AG09319 (cell line): ENCODE results near the gene TRIM38.

Experiments
- DNase-seq: peaks from one replicate; pipeline ENCODE4 v3.0.0-alpha.2; 2010; ENCODE audit warnings: low read depth; ENCODE audit errors: extremely low read depth
- CTCF ChIP-seq: IDR thresholded peaks from 2 replicates; pipeline ENCODE4 v1.5.1; 2011; ENCODE audit warnings: low read depth, mild to moderate bottlenecking, inconsistent platforms, low read length, moderate library complexity

Gene TRIM38

GRCh38 chr6:26030716-26031115 lies 68.1 kb downstream of the TRIM38 start:
- TF ChIP-seq CTCF, result no peak

DNA sequence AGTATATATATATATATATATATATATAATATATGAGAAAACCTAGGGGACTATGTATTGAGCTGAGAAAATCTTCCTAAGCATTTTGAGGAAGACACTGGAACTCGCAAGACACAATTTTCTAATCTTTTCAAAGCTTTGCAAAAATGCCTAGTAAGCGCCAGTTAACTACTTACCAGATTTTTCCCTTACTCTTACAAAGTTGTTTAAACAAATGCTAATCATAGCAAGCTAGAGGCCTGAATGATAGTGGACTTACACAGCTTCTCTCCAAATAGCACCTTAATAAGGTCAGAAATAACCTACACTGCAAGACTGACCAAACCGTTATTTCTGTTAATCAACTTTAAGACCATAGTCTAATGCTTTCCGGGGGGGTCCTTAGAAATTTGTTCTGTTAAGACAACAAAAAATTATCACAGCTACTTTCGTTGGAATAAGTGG lies 68.6 kb downstream of the TRIM38 start:
- TF ChIP-seq CTCF, result no peak
- DNase-seq, result no peak

More at GRCh38 chr6:26030716-26031115, 68.1 kb downstream of the TRIM38 start:
- no peak for DNase-seq

DNA sequence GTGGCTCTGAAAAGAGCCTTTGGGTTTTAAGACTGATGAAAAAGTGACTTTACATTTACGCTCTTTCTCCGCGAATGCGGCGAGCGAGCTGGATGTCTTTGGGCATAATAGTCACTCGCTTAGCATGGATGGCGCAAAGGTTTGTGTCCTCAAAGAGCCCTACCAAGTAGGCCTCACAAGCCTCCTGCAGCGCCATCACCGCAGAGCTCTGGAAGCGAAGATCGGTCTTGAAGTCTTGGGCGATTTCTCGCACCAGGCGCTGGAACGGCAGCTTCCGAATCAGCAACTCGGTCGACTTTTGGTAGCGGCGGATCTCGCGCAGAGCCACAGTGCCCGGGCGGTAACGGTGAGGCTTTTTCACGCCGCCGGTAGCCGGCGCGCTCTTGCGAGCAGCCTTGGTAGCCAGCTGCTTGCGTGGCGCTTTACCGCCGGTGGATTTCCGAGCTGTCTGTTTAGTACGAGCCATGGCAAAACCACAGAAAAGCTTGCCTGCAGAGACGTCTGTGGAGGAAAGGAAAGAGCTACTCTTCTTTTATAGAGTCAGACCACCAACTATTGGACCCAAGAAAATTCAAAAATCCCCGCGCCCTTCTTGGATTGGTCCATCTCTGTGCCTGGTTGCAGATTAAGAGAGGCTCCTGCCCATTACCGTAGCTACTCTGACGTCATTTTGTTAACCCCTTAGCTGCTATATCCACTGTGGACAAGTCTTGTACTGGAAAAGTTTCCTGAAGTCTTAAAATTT lies 69.2 kb downstream of the TRIM38 start:
- peak; percentile 25 for TF ChIP-seq CTCF
- no peak for DNase-seq

GRCh38 chr6:26032340-26033084 lies 69.9 kb downstream of the TRIM38 start:
- TF ChIP-seq CTCF, result no peak
- no peak for DNase-seq

DNA sequence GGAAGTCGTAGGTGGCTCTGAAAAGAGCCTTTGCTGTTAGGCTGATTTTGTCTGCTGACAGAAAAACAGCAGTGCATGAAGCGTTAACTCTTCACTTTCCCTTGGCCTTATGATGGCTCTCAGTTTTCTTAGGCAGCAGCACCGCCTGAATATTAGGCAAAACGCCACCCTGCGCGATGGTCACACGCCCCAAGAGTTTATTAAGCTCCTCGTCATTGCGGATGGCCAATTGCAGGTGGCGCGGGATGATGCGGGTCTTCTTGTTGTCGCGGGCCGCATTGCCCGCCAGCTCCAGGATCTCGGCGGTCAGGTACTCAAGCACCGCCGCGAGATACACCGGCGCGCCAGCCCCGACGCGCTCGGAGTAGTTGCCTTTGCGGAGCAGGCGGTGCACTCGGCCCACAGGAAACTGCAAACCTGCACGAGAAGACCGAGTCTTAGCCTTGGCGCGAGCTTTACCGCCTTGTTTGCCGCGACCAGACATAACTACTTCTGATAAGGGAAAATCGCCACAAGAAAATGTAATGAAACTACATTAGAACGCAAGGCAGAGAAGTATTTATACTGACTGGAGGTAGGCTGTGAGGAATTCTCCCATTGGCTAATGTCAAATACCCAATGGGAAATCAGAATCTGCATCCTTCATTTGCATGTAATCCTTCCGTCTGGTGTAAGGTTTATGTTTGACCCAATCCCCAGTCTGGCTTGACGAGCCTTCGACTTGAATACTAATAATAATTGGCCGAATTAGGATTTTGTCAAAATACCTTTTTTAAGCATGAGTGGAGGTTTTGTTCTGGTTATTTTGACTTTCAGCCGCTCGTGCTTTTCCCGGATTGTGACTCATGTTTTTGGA lies 70.7 kb downstream of the TRIM38 start:
- peak; percentile 95 for DNase-seq

GRCh38 chr6:26033941-26034354 lies 71.3 kb downstream of the TRIM38 start:
- TF ChIP-seq CTCF, result no peak
- no peak for DNase-seq

More for the DNA sequence above, 70.7 kb downstream of the TRIM38 start:
- no peak for TF ChIP-seq CTCF
